HCT116 (cell line): Measurements from ENCODE around the gene FBXL13. TPM values are rescaled to one million over a fixed set of nuclear protein-coding genes. Genes with fewer than 3 reads are reported as not detected.

ENCODE experiments used
- CBX3 ChIP-seq: IDR thresholded peaks from 2 replicates; pipeline ENCODE4 v1.6.1; 2012; ENCODE audit warnings: low read depth
- CEBPB ChIP-seq: IDR thresholded peaks from 2 replicates; pipeline ENCODE4 v1.6.1; 2012; ENCODE audit warnings: low read depth
- EGR1 ChIP-seq: IDR thresholded peaks from 2 replicates; pipeline ENCODE4 v1.6.1; 2012; ENCODE audit warnings: low read depth
- ELF1 ChIP-seq: IDR thresholded peaks from 2 replicates; pipeline ENCODE4 v1.6.1; 2012; ENCODE audit warnings: low read depth, borderline replicate concordance
- EZH2 ChIP-seq: fragments of 200-600 bp; sonication (generic); IDR thresholded peaks from 2 replicates; pipeline ENCODE4 v1.6.1; 2017; ENCODE audit warnings: antibody characterized with exemption, mixed run types
- POLR2A ChIP-seq: IDR thresholded peaks from 2 replicates; pipeline ENCODE4 v1.7.0; 2011; ENCODE audit warnings: borderline replicate concordance; ENCODE audit not compliant: insufficient read depth, insufficient read length; ENCODE audit errors: extremely low read depth
- SP1 ChIP-seq: IDR thresholded peaks from 2 replicates; pipeline ENCODE4 v1.6.1; 2012; ENCODE audit warnings: low read depth
- TCF7L2 ChIP-seq: IDR thresholded peaks from 2 replicates; pipeline ENCODE4 v1.7.0; 2011; ENCODE audit warnings: borderline replicate concordance, inconsistent platforms; ENCODE audit not compliant: insufficient read depth, insufficient read length; ENCODE audit errors: extremely low read depth
- YY1 ChIP-seq: IDR thresholded peaks from 2 replicates; pipeline ENCODE4 v1.6.1; 2011; ENCODE audit warnings: low read length, low read depth, moderate library complexity, mild to moderate bottlenecking; ENCODE audit not compliant: insufficient replicate concordance; ENCODE audit errors: extremely low read depth
- ZFX ChIP-seq: fragments of 450-650 bp; IDR thresholded peaks from 2 replicates; pipeline ENCODE4 v1.6.1; 2017
- ZNF274 ChIP-seq: fragments of 200-500 bp; sonication (Bioruptor generic); IDR thresholded peaks from 2 replicates; pipeline ENCODE4 v1.6.1; 2014; ENCODE audit warnings: mild to moderate bottlenecking, low read depth, low read length, inconsistent platforms
- total RNA-seq: library from RNA; stranded (reverse); gene quantifications from one replicate; pipeline ENCODE4 v1.2.1, GENCODE V29; 2021; ENCODE audit not compliant: unreplicated experiment
- TF ChIP-seq, protein P1 (sequence below): IDR thresholded peaks from 2 replicates; pipeline ENCODE4 v1.6.1; 2012
- TF ChIP-seq, protein P2 (sequence below): IDR thresholded peaks from 2 replicates; pipeline ENCODE4 v1.6.1; 2012
- TF ChIP-seq, protein P3 (sequence below), 3 experiments: fragments of 200-600 bp in 1 of 3; sonication (generic) in 1 of 3; IDR thresholded peaks in 2 of 3; conservative IDR thresholded peaks in 1 of 3; 2 replicates each; pipeline ENCODE4 v1.5.1; 2012 to 2017; ENCODE audit warnings: low read depth in 2 of 3, low read length in 2 of 3, antibody characterized with exemption in 1 of 3, borderline replicate concordance in 1 of 3, control low read depth in 1 of 3, mild to moderate bottlenecking in 1 of 3, mixed read lengths in 1 of 3, mixed run types in 1 of 3, moderate library complexity in 1 of 3; ENCODE audit not compliant: insufficient read depth in 1 of 3

The FBXL13 gene
- total RNA-seq, 1 experiment from 2014 or later = 1.0 TPM

GRCh38 chr7:102917436-102918353 lies 156.9 kb downstream of the FBXL13 start (continued):
- TF ChIP-seq CEBPB (no peak), SP1 (no peak), YY1 (no peak), ZFX (no peak), TCF7L2 (no peak), ZNF274 (no peak), EGR1 (no peak), ELF1 (no peak), POLR2A (no peak), CBX3 (no peak), EZH2 (no peak)
- TF ChIP-seq, protein P1, sequence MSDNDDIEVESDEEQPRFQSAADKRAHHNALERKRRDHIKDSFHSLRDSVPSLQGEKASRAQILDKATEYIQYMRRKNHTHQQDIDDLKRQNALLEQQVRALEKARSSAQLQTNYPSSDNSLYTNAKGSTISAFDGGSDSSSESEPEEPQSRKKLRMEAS = peak; percentile 27; the same call in 1 of the 2 replicates
- TF ChIP-seq, protein P2, sequence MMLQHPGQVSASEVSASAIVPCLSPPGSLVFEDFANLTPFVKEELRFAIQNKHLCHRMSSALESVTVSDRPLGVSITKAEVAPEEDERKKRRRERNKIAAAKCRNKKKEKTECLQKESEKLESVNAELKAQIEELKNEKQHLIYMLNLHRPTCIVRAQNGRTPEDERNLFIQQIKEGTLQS = no peak
- TF ChIP-seq, protein P3, sequence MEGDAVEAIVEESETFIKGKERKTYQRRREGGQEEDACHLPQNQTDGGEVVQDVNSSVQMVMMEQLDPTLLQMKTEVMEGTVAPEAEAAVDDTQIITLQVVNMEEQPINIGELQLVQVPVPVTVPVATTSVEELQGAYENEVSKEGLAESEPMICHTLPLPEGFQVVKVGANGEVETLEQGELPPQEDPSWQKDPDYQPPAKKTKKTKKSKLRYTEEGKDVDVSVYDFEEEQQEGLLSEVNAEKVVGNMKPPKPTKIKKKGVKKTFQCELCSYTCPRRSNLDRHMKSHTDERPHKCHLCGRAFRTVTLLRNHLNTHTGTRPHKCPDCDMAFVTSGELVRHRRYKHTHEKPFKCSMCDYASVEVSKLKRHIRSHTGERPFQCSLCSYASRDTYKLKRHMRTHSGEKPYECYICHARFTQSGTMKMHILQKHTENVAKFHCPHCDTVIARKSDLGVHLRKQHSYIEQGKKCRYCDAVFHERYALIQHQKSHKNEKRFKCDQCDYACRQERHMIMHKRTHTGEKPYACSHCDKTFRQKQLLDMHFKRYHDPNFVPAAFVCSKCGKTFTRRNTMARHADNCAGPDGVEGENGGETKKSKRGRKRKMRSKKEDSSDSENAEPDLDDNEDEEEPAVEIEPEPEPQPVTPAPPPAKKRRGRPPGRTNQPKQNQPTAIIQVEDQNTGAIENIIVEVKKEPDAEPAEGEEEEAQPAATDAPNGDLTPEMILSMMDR (IDR thresholded peaks at IDR 0.05 in 2 of 3, conservative IDR thresholded peaks at IDR 0.05 in 1 of 3; ENCODE audit: borderline replicate concordance in 1 of 3, insufficient read depth in 1 of 3, low read depth in 2 of 3, low read length in 2 of 3) = peak in 2 of 3 experiments; percentile 16 to 27; a peak in 1 of 6 replicates
- TF ChIP-seq, all 23 proteins: peak for 4
